Liver (tissue), 9 donors: ENCODE measurements around the gene TTC21A. TPM values are rescaled to one million over a fixed set of nuclear protein-coding genes. Genes with fewer than 3 reads are reported as not detected.

ENCODE experiments used
- DNase-seq: peaks from one replicate; pipeline ENCODE4 v3.0.0-alpha.2; 2017; ENCODE audit warnings: low spot score
- H3K27ac ChIP-seq, 2 donors: one replicate each; pipeline ENCODE4 v1.7.0; 2013; ENCODE audit warnings: inconsistent platforms in 2 of 2, low read length in 2 of 2, control low read depth in 1 of 2, low read depth in 1 of 2, mild to moderate bottlenecking in 1 of 2
- H3K27me3 ChIP-seq, 4 donors: one replicate each; pipeline versions ENCODE4 v1.6.1 to v1.7.0; 2013; ENCODE audit warnings: low read length in 3 of 4, inconsistent platforms in 1 of 4, mild to moderate bottlenecking in 1 of 4, moderate library complexity in 1 of 4; ENCODE audit not compliant: control insufficient read depth in 4 of 4, insufficient read depth in 4 of 4
- H3K36me3 ChIP-seq, 4 donors: one replicate each; pipeline versions ENCODE4 v1.6.1 to v1.7.0; 2013; ENCODE audit warnings: low read length in 3 of 4, mild to moderate bottlenecking in 3 of 4, low read depth in 1 of 4, moderate library complexity in 1 of 4; ENCODE audit not compliant: control insufficient read depth in 4 of 4, insufficient read depth in 3 of 4
- H3K4me1 ChIP-seq, 4 donors: one replicate each; pipeline versions ENCODE4 v1.6.1 to v1.7.0; 2013; ENCODE audit warnings: low read length in 3 of 4, mild to moderate bottlenecking in 3 of 4, moderate library complexity in 1 of 4; ENCODE audit not compliant: control insufficient read depth in 4 of 4, insufficient read depth in 4 of 4
- H3K4me3 ChIP-seq, 3 donors: one replicate each; pipeline versions ENCODE4 v1.6.1 to v1.7.0; 2013; ENCODE audit warnings: low read length in 3 of 3, control low read depth in 1 of 3, low read depth in 1 of 3, mild to moderate bottlenecking in 1 of 3
- H3K9ac ChIP-seq, 2 donors: one replicate each; pipeline ENCODE4 v1.7.0; 2013; ENCODE audit warnings: low read length in 2 of 2, mild to moderate bottlenecking in 2 of 2, moderate library complexity in 2 of 2, control low read depth in 1 of 2, low read depth in 1 of 2
- H3K9me3 ChIP-seq, 4 donors: one replicate each; pipeline versions ENCODE4 v1.6.1 to v1.7.0; 2013; ENCODE audit warnings: low read length in 3 of 4; ENCODE audit not compliant: control insufficient read depth in 4 of 4
- FOXA1 ChIP-seq: IDR thresholded peaks from 2 replicates; pipeline ENCODE4 v1.6.1; 2016; ENCODE audit warnings: antibody characterized with exemption
- FOXA2 ChIP-seq: IDR thresholded peaks from 2 replicates; pipeline ENCODE4 v1.6.1; 2016; ENCODE audit warnings: antibody characterized with exemption
- GABPA ChIP-seq, 2 donors: IDR thresholded peaks in 1 of 2; conservative IDR thresholded peaks in 1 of 2; 2 replicates each; pipeline ENCODE4 v1.6.1; 2016; ENCODE audit warnings: antibody characterized with exemption in 2 of 2, mild to moderate bottlenecking in 1 of 2, moderate library complexity in 1 of 2
- HNF4A ChIP-seq, 2 donors: conservative IDR thresholded peaks; 2 replicates each; pipeline ENCODE4 v1.6.1; 2016; ENCODE audit warnings: antibody characterized with exemption in 2 of 2, mild to moderate bottlenecking in 2 of 2
- HNF4G ChIP-seq: IDR thresholded peaks from 2 replicates; pipeline ENCODE4 v1.6.1; 2016; ENCODE audit warnings: antibody characterized with exemption
- JUND ChIP-seq, 2 donors: IDR thresholded peaks; 2 replicates each; pipeline ENCODE4 v1.6.1; 2016; ENCODE audit warnings: antibody characterized with exemption in 2 of 2
- NR2F2 ChIP-seq: IDR thresholded peaks from 2 replicates; pipeline ENCODE4 v1.6.1; 2016; ENCODE audit warnings: antibody characterized with exemption
- RAD21 ChIP-seq, 2 donors: IDR thresholded peaks; 2 replicates each; pipeline ENCODE4 v1.6.1; 2016; ENCODE audit warnings: antibody characterized with exemption in 2 of 2, mild to moderate bottlenecking in 2 of 2
- SP1 ChIP-seq: IDR thresholded peaks from 2 replicates; pipeline ENCODE4 v1.6.1; 2018; ENCODE audit warnings: antibody characterized with exemption, mild to moderate bottlenecking
- TAF1 ChIP-seq: conservative IDR thresholded peaks from 2 replicates; pipeline ENCODE4 v1.6.1; 2016; ENCODE audit warnings: antibody characterized with exemption, mild to moderate bottlenecking
- YY1 ChIP-seq: IDR thresholded peaks from 2 replicates; pipeline ENCODE4 v1.6.1; 2016; ENCODE audit warnings: antibody characterized with exemption, mild to moderate bottlenecking
- WGBS: extraction: QIAGEN DNeasy Blood & Tissue Kit; methylation state at CpG from one replicate; pipeline ENCODE4 v1.1.7; 2013; 5-methylcytosine and 5-hydroxymethylcytosine counted together
- polyA plus RNA-seq, 2 donors: library from polyadenylated mRNA; stranded (reverse) in 1 of 2; unstranded in 1 of 2; fragments of 200-250 nt in 1 of 2; fragments of >200 nt in 1 of 2; fragmentation: Nextera tagmentation in 1 of 2; extraction: Ambion mirVana in 1 of 2; gene quantifications; one replicate each; pipeline versions ENCODE4 v1.2.1 to v1.2.3, GENCODE V29; 2013 to 2015
- total RNA-seq, 2 donors: library from RNA; depleted of rRNA; stranded (reverse); fragments of >200 nt; gene quantifications; one replicate each; pipeline ENCODE4 v1.2.3, GENCODE V29; 2014
- TF ChIP-seq, protein P1 (sequence below): IDR thresholded peaks from 2 replicates; pipeline ENCODE4 v1.6.1; 2016; ENCODE audit warnings: antibody characterized with exemption
- TF ChIP-seq, protein P2 (sequence below): IDR thresholded peaks from 2 replicates; pipeline ENCODE4 v1.6.1; 2016; ENCODE audit warnings: antibody characterized with exemption
- TF ChIP-seq, protein P3 (sequence below): fragments of 150-350 bp; IDR thresholded peaks from 2 replicates; pipeline ENCODE4 v1.5.1; 2017; ENCODE audit warnings: improper control_type of control experiment, low read depth, low read length; ENCODE audit not compliant: missing input control
- TF ChIP-seq, protein P4 (sequence below): IDR thresholded peaks from 2 replicates; pipeline ENCODE4 v1.6.1; 2016; ENCODE audit warnings: antibody characterized with exemption, mild to moderate bottlenecking
- donor health status: healthy.
- donor health status: healthy.
- donor health status: healthy.
- donor health status: healthy.
- donor health status: healthy.

TTC21A gene
- total and polyA plus RNA-seq, 4 donors: 0.28 to 3.3 (median 1.6) TPM

DNA sequence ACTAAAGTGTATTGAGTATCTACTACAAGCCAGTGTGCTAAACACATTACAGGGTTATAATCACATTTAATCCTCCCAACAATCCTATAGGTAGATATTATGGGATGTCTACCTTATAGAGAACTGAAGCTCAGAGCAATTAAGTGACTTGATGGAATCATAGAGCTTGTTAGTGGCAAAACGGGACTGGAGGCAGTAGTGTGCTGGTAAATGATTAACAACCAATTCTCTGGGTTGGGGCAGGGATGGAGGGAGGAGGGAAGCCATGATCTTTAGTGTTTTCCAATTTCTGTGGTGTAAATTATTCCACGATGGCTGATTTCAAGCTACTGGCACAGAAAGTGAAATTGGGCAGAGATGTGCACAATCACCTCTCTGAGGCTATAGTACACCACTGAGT, 64.4 kb downstream of the TTC21A start:
- Histone ChIP-seq H3K4me1 (peaks cover 5 to 7% (median 6%) of the 10 kb centered on the region in 4 donors), H3K36me3 (no peaks in the 10 kb centered on the region), H3K9ac (no peak overlapping the region), H3K27me3 (no peaks in the 10 kb centered on the region), H3K4me3 (no peak overlapping the region), H3K27ac (no peak overlapping the region), H3K9me3 (no peaks in the 10 kb centered on the region)
- TF ChIP-seq RAD21 (IDR thresholded peaks at IDR 0.05) (no peak), GABPA (IDR thresholded peaks at IDR 0.05 in 1 of 2, conservative IDR thresholded peaks at IDR 0.05 in 1 of 2) (no peak), HNF4G (no peak)
- TF ChIP-seq, protein P1, sequence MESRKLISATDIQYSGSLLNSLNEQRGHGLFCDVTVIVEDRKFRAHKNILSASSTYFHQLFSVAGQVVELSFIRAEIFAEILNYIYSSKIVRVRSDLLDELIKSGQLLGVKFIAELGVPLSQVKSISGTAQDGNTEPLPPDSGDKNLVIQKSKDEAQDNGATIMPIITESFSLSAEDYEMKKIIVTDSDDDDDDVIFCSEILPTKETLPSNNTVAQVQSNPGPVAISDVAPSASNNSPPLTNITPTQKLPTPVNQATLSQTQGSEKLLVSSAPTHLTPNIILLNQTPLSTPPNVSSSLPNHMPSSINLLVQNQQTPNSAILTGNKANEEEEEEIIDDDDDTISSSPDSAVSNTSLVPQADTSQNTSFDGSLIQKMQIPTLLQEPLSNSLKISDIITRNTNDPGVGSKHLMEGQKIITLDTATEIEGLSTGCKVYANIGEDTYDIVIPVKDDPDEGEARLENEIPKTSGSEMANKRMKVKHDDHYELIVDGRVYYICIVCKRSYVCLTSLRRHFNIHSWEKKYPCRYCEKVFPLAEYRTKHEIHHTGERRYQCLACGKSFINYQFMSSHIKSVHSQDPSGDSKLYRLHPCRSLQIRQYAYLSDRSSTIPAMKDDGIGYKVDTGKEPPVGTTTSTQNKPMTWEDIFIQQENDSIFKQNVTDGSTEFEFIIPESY: no peak
- TF ChIP-seq, protein P2, sequence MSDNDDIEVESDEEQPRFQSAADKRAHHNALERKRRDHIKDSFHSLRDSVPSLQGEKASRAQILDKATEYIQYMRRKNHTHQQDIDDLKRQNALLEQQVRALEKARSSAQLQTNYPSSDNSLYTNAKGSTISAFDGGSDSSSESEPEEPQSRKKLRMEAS: no peak
- DNase-seq: no peak
- 48% methylated on average over 2 of the region's 2 CpGs for WGBS

DNA sequence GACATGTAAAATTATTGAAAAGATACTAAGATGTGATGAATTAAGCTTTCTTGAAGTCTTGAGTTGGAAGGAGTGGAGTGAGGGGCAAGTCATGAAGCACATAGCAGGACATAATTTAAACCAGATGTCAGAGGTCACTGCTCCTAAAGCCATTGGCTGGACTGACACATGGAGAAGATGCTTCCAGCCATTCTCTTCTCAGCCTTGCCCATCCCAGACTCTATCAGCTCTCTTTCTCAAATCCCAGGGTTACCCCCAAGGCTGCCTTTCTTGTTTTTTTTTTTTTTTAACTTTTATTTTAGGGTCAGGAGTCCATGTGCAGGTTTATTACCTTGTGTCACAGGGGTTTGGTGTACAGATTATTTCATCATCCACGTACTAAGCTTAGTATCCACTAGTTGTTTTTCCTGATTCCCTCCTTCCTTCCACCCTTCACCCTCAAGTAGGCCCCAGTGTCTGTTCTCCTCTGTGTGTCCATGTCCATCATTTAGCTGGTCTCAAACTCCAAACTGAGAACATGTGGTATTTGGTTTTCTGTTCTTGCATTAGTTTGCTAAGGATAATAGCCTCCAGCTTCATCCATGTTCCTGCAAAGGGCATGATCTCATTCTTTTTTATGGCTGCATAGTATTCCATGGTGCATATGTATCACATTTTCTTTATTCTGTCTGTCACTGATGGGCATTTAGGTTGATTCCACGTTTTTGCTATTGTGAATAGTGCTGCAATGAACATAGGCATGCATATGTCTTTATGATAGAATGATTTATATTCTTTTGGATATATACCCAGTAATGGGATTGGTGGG, 66.0 kb downstream of the TTC21A start:
- 73% methylated on average over 2 of the region's 2 CpGs for WGBS
- Histone ChIP-seq H3K4me3 (no peak overlapping the region), H3K36me3 (no peaks in the 10 kb centered on the region), H3K9ac (no peak overlapping the region), H3K4me1 (peaks cover 5 to 14% (median 11%) of the 10 kb centered on the region in 4 donors), H3K27me3 (no peaks in the 10 kb centered on the region), H3K27ac (no peak overlapping the region), H3K9me3 (no peaks in the 10 kb centered on the region)
- no peak for TF ChIP-seq GABPA (IDR thresholded peaks at IDR 0.05 in 1 of 2, conservative IDR thresholded peaks at IDR 0.05 in 1 of 2)
- DNase-seq: no peak

DNA sequence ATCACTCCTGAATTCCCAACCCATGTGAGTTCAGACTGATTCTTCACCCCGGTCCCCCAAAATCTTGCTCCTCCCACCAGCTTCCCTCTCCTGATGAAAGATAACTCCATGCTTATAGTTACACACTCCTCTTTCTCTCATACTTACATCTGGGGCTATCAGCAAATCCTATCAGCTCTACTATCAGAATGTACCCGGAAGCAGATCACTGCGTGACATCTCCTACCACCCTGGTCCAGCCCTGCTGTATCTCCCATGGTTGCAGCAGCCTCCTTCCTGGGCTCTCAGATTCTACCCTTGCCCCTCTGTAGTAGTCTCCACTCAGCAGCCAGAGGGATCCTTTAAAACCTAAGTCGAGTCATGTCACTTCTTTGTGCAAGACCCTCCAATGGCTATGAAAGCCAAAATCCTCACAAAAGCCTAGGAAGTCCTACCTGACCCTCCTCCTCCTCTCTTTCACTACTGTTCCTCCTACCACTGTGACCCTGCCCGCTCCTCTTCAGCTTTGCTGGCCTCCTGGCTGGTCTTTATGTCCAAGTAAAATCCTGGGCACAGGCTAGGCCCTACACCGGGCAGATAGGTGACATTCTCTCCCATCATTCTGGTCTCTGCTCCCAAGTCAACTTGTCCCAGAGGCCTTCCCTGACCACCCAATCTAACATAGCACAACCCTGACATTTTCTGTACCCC, 68.7 kb downstream of the TTC21A start:
- WGBS: 99% methylated on average over 6 of the region's 6 CpGs
- H3K27ac ChIP-seq: peak overlapping the region in 1 of 2 donors; percentile 97
- peaks cover 12 to 34% (median 24%) of the 10 kb centered on the region in 4 donors for H3K4me1 ChIP-seq
- no peak overlapping the region for H3K4me3 ChIP-seq
- H3K36me3 ChIP-seq: no peaks in the 10 kb centered on the region
- no peaks in the 10 kb centered on the region for H3K27me3 ChIP-seq
- no peak for DNase-seq
- no peak for TF ChIP-seq YY1
- TF ChIP-seq, protein P1: no peak
- TF ChIP-seq FOXA1: no peak
- no peak for TF ChIP-seq RAD21 (IDR thresholded peaks at IDR 0.05)
- TF ChIP-seq, protein P3, sequence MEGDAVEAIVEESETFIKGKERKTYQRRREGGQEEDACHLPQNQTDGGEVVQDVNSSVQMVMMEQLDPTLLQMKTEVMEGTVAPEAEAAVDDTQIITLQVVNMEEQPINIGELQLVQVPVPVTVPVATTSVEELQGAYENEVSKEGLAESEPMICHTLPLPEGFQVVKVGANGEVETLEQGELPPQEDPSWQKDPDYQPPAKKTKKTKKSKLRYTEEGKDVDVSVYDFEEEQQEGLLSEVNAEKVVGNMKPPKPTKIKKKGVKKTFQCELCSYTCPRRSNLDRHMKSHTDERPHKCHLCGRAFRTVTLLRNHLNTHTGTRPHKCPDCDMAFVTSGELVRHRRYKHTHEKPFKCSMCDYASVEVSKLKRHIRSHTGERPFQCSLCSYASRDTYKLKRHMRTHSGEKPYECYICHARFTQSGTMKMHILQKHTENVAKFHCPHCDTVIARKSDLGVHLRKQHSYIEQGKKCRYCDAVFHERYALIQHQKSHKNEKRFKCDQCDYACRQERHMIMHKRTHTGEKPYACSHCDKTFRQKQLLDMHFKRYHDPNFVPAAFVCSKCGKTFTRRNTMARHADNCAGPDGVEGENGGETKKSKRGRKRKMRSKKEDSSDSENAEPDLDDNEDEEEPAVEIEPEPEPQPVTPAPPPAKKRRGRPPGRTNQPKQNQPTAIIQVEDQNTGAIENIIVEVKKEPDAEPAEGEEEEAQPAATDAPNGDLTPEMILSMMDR: no peak
- TF ChIP-seq TAF1: no peak
- TF ChIP-seq HNF4A (conservative IDR thresholded peaks at IDR 0.05): no peak
- no peak for TF ChIP-seq FOXA2
- TF ChIP-seq GABPA (IDR thresholded peaks at IDR 0.05 in 1 of 2, conservative IDR thresholded peaks at IDR 0.05 in 1 of 2): no peak
- no peak for TF ChIP-seq SP1
- no peak for TF ChIP-seq NR2F2
- TF ChIP-seq, protein P4, sequence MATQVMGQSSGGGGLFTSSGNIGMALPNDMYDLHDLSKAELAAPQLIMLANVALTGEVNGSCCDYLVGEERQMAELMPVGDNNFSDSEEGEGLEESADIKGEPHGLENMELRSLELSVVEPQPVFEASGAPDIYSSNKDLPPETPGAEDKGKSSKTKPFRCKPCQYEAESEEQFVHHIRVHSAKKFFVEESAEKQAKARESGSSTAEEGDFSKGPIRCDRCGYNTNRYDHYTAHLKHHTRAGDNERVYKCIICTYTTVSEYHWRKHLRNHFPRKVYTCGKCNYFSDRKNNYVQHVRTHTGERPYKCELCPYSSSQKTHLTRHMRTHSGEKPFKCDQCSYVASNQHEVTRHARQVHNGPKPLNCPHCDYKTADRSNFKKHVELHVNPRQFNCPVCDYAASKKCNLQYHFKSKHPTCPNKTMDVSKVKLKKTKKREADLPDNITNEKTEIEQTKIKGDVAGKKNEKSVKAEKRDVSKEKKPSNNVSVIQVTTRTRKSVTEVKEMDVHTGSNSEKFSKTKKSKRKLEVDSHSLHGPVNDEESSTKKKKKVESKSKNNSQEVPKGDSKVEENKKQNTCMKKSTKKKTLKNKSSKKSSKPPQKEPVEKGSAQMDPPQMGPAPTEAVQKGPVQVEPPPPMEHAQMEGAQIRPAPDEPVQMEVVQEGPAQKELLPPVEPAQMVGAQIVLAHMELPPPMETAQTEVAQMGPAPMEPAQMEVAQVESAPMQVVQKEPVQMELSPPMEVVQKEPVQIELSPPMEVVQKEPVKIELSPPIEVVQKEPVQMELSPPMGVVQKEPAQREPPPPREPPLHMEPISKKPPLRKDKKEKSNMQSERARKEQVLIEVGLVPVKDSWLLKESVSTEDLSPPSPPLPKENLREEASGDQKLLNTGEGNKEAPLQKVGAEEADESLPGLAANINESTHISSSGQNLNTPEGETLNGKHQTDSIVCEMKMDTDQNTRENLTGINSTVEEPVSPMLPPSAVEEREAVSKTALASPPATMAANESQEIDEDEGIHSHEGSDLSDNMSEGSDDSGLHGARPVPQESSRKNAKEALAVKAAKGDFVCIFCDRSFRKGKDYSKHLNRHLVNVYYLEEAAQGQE: no peak
- TF ChIP-seq JUND (IDR thresholded peaks at IDR 0.05): no peak
- TF ChIP-seq HNF4G: no peak
- no peak overlapping the region for H3K9ac ChIP-seq
- H3K9me3 ChIP-seq: no peaks in the 10 kb centered on the region
